Fibroblast of lung (primary cell): ENCODE results near the gene PLCB2. TPM values are rescaled to one million over a fixed set of nuclear protein-coding genes. Genes with fewer than 3 reads are reported as not detected.

Experiments
- DNase-seq, 2 donors: peaks; one replicate each; pipeline versions ENCODE4 v3.0.0 to v3.0.0-alpha.2; 2010; ENCODE audit warnings: low read depth in 2 of 2
- H2AFZ ChIP-seq: 2 replicates; pipeline ENCODE4 v1.5.1; 2012; ENCODE audit warnings: low read length, control low read depth, inconsistent platforms
- H3K27ac ChIP-seq: 2 replicates; pipeline ENCODE4 v1.5.1; 2011; ENCODE audit warnings: low read length, control low read depth; ENCODE audit not compliant: insufficient read depth
- H3K27me3 ChIP-seq: 2 replicates; pipeline ENCODE4 v1.5.1; 2011; ENCODE audit warnings: mild to moderate bottlenecking, low read length; ENCODE audit not compliant: control insufficient read depth, insufficient read depth
- H3K36me3 ChIP-seq: 2 replicates; pipeline ENCODE4 v1.5.1; 2011; ENCODE audit warnings: low read length; ENCODE audit not compliant: control insufficient read depth, insufficient read depth
- H3K4me1 ChIP-seq: 2 replicates; pipeline ENCODE4 v1.5.1; 2011; ENCODE audit warnings: low read length; ENCODE audit not compliant: control insufficient read depth, insufficient read depth; ENCODE audit errors: extremely low read depth
- H3K4me2 ChIP-seq: 2 replicates; pipeline ENCODE4 v1.5.1; 2011; ENCODE audit warnings: low read length, control low read depth; ENCODE audit not compliant: insufficient read depth; ENCODE audit errors: extremely low read depth
- H3K4me3 ChIP-seq, 4 experiments: fragments of 200-600 bp in 1 of 4; sonication (generic) in 1 of 4; replicated peaks in 1 of 4; 2 replicates each; pipeline ENCODE4 v1.5.1; 2011 to 2016; ENCODE audit warnings: low read length in 4 of 4, low read depth in 3 of 4, mild to moderate bottlenecking in 3 of 4, control low read depth in 2 of 4, inconsistent platforms in 1 of 4, mixed read lengths in 1 of 4; ENCODE audit not compliant: insufficient read depth in 1 of 4; ENCODE audit errors: control extremely low read depth in 1 of 4
- H3K79me2 ChIP-seq: 2 replicates; pipeline ENCODE4 v1.5.1; 2012; ENCODE audit warnings: mild to moderate bottlenecking, low read length, inconsistent platforms; ENCODE audit not compliant: control insufficient read depth, insufficient read depth
- H3K9ac ChIP-seq: 2 replicates; pipeline ENCODE4 v1.5.1; 2011; ENCODE audit warnings: mild to moderate bottlenecking, low read length, control low read depth; ENCODE audit not compliant: insufficient read depth
- H3K9me3 ChIP-seq: 2 replicates; pipeline ENCODE4 v1.5.1; 2012; ENCODE audit warnings: low read depth, low read length; ENCODE audit not compliant: control insufficient read depth, insufficient read depth
- H4K20me1 ChIP-seq: 2 replicates; pipeline ENCODE4 v1.5.1; 2011; ENCODE audit warnings: low read length; ENCODE audit not compliant: control insufficient read depth, insufficient read depth; ENCODE audit errors: extremely low read depth
- EZH2 ChIP-seq: IDR thresholded peaks from 2 replicates; pipeline ENCODE4 v1.5.1; 2012; ENCODE audit warnings: low read length, control low read depth, mild to moderate bottlenecking; ENCODE audit errors: missing control alignments
- polyA plus RNA-seq, 2 donors: library from polyadenylated mRNA; depleted of rRNA in 1 of 2; stranded (reverse) in 1 of 2; unstranded in 1 of 2; fragments of >200 nt; gene quantifications; 2 replicates each; pipeline ENCODE4 v1.2.1, GENCODE V29; 2011 to 2012; ENCODE audit warnings: missing spikeins in 1 of 2
- total RNA-seq: library from RNA; depleted of rRNA; stranded (reverse); fragments of >200 nt; gene quantifications from 2 replicates; pipeline ENCODE4 v1.2.1, GENCODE V29; 2014
- TF ChIP-seq, protein P1 (sequence below), 2 donors: IDR thresholded peaks in 1 of 2; conservative IDR thresholded peaks in 1 of 2; 1 replicate in 1 of 2; 2 replicates in 1 of 2; pipeline ENCODE4 v1.5.1; 2011 to 2012; ENCODE audit warnings: low read length in 2 of 2, control low read depth in 1 of 2, inconsistent platforms in 1 of 2, low read depth in 1 of 2, mild to moderate bottlenecking in 1 of 2

Gene PLCB2
- total and polyA plus RNA-seq, 2 donors (not counting 1 experiment from before 2014, with no cell fraction given), result under 0.01 to 0.40 TPM

DNA sequence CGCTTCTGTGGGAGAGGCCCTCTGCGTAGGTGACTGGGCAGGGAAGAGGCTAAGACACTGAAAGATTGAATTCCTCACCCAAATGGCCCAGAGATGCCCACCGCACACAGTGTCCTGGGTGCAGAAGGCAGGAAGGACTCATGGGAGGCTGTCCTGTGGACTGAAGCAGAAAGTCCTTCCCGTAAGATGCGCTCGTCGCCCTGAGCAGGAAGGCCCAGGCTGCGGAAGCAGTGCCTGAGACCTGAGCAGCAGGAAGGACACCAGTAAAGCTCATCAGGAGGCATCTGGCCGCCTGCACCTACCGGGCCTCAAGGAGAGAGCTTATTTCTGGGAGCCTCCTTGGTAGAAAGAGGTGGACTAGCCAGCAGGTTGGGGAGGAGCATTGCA lies 65.5 kb downstream of the PLCB2 start:
- no peak overlapping the region for H3K9ac ChIP-seq
- no peaks in the 10 kb centered on the region for H3K36me3 ChIP-seq
- no peak overlapping the region for H3K27ac ChIP-seq
- no peak for DNase-seq
- no peak overlapping the region for H3K4me2 ChIP-seq
- peaks cover 6% of the 10 kb centered on the region for H3K27me3 ChIP-seq
- H3K9me3 ChIP-seq, result no peaks in the 10 kb centered on the region
- H2AFZ ChIP-seq, result no peak overlapping the region
- peaks cover 4% of the 10 kb centered on the region for H3K4me1 ChIP-seq
- TF ChIP-seq, protein P1, sequence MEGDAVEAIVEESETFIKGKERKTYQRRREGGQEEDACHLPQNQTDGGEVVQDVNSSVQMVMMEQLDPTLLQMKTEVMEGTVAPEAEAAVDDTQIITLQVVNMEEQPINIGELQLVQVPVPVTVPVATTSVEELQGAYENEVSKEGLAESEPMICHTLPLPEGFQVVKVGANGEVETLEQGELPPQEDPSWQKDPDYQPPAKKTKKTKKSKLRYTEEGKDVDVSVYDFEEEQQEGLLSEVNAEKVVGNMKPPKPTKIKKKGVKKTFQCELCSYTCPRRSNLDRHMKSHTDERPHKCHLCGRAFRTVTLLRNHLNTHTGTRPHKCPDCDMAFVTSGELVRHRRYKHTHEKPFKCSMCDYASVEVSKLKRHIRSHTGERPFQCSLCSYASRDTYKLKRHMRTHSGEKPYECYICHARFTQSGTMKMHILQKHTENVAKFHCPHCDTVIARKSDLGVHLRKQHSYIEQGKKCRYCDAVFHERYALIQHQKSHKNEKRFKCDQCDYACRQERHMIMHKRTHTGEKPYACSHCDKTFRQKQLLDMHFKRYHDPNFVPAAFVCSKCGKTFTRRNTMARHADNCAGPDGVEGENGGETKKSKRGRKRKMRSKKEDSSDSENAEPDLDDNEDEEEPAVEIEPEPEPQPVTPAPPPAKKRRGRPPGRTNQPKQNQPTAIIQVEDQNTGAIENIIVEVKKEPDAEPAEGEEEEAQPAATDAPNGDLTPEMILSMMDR (conservative IDR thresholded peaks at IDR 0.05 in 1 of 2, IDR thresholded peaks at IDR 0.05 in 1 of 2; ENCODE audit: low read depth in 1 of 2, low read length in 2 of 2), result no peak
- TF ChIP-seq EZH2, result no peak
- H3K4me3 ChIP-seq, result no peak overlapping the region
- H3K79me2 ChIP-seq, result no peaks in the 10 kb centered on the region
- H4K20me1 ChIP-seq, result no peaks in the 10 kb centered on the region

GRCh38 chr15:40241269-40242212 lies 66.2 kb downstream of the PLCB2 start:
- H3K9ac ChIP-seq, result no peak overlapping the region
- peaks cover 4% of the 10 kb centered on the region for H3K4me1 ChIP-seq
- no peak for TF ChIP-seq EZH2
- TF ChIP-seq, protein P1 (conservative IDR thresholded peaks at IDR 0.05 in 1 of 2, IDR thresholded peaks at IDR 0.05 in 1 of 2; ENCODE audit: low read depth in 1 of 2, low read length in 2 of 2), result no peak
- no peaks in the 10 kb centered on the region for H3K79me2 ChIP-seq
- H3K36me3 ChIP-seq, result no peaks in the 10 kb centered on the region
- no peak for DNase-seq
- peaks cover 4% of the 10 kb centered on the region for H3K27me3 ChIP-seq
- H3K4me2 ChIP-seq, result no peak overlapping the region
- H2AFZ ChIP-seq, result no peak overlapping the region
- no peaks in the 10 kb centered on the region for H4K20me1 ChIP-seq
- H3K4me3 ChIP-seq, result no peak overlapping the region
- no peak overlapping the region for H3K27ac ChIP-seq
- no peaks in the 10 kb centered on the region for H3K9me3 ChIP-seq

DNA sequence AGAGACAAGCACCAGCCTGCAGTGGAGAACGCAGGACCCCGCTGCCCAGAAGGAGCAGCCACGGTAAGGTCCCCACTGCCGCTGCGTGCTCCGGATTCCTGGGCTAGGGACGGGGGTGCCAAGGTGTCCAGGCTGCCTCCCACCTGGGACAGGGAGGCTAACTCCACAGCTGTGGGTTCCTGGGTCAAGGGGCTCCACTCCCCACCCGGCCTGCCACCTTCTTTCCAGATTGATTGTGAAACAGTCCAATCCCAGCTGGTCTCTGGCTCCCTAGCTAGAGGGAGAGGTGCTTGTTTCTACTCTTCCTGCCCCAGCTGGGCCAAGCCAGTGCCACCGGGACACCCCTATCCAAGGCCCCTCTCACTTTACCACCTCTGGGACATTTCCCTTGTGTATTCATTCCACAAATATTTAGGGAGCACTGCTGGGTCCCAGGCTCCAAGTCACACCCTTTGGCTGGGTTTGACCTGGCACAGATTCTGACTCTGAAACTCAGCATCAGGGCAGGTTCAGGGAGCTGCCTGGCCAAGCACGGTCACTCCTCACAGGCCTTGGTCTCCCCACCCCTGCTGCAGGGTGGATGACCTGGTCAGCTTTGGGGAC lies 67.0 kb downstream of the PLCB2 start:
- H3K9ac ChIP-seq, result no peak overlapping the region
- no peak overlapping the region for H3K27ac ChIP-seq
- no peaks in the 10 kb centered on the region for H3K36me3 ChIP-seq
- H4K20me1 ChIP-seq, result no peaks in the 10 kb centered on the region
- no peak overlapping the region for H3K4me2 ChIP-seq
- no peak overlapping the region for H3K4me3 ChIP-seq
- H3K79me2 ChIP-seq, result no peaks in the 10 kb centered on the region
- peaks cover 4% of the 10 kb centered on the region for H3K4me1 ChIP-seq
- TF ChIP-seq, protein P1 (conservative IDR thresholded peaks at IDR 0.05 in 1 of 2, IDR thresholded peaks at IDR 0.05 in 1 of 2; ENCODE audit: low read depth in 1 of 2, low read length in 2 of 2), result no peak
- TF ChIP-seq EZH2, result no peak
- H3K9me3 ChIP-seq, result no peaks in the 10 kb centered on the region
- peaks cover 4% of the 10 kb centered on the region for H3K27me3 ChIP-seq
- no peak for DNase-seq
- no peak overlapping the region for H2AFZ ChIP-seq
